SKM-1 (cell line): ENCODE data around the gene HOXB1.
"Not testable (repeated sequence)": the region's sequence is repeated elsewhere in the genome, so short reads cannot be mapped to it uniquely, and the experiment has no call there.

ENCODE experiments used
- DNase-seq: peaks from one replicate; lab custom pipeline; 2025; ENCODE audit not compliant: unreplicated experiment; lab: John Stamatoyannopoulos, UW

The HOXB1 gene

GRCh38 chr17:48523010-48523409 lies 7.8 kb downstream of the HOXB1 start:
- DNase-seq, result no peak

- DNase-seq, result no peak
These were observed 8.7 kb downstream of the HOXB1 start for GRCh38 chr17:48522031-48522653.

GRCh38 chr17:48520631-48521079 lies 10.2 kb downstream of the HOXB1 start:
- no peak for DNase-seq

- no peak for DNase-seq
These were observed 11.4 kb downstream of the HOXB1 start for GRCh38 chr17:48519427-48519826.

- DNase-seq, result no peak
These were observed 13.3 kb downstream of the HOXB1 start for GRCh38 chr17:48517478-48517877.

GRCh38 chr17:48515925-48516900 lies 14.6 kb downstream of the HOXB1 start:
- no peak for DNase-seq

- no peak for DNase-seq
These were observed 16.3 kb downstream of the HOXB1 start for GRCh38 chr17:48514477-48514876.

- DNase-seq, result no peak
These were observed 16.9 kb downstream of the HOXB1 start for GRCh38 chr17:48513666-48514455.

GRCh38 chr17:48513097-48513496 lies 17.7 kb downstream of the HOXB1 start:
- DNase-seq, result no peak

GRCh38 chr17:48510761-48511604 lies 19.8 kb downstream of the HOXB1 start:
- DNase-seq, result peak; percentile 37

GRCh38 chr17:48510381-48510760 lies 20.4 kb downstream of the HOXB1 start:
- DNase-seq, result no peak

- DNase-seq, result not testable (repeated sequence)
These were observed 21.1 kb downstream of the HOXB1 start for GRCh38 chr17:48509708-48510107.

GRCh38 chr17:48506246-48506645 lies 24.6 kb downstream of the HOXB1 start:
- no peak for DNase-seq

- DNase-seq, result peak; percentile 73
These were observed 25.0 kb downstream of the HOXB1 start for GRCh38 chr17:48505788-48506187.

- no peak for DNase-seq
These were observed 25.9 kb downstream of the HOXB1 start for GRCh38 chr17:48504953-48505352.

- DNase-seq, result no peak
These were observed 27.1 kb downstream of the HOXB1 start for GRCh38 chr17:48503747-48504146.

- no peak for DNase-seq
These were observed 27.9 kb downstream of the HOXB1 start for GRCh38 chr17:48502901-48503300.

GRCh38 chr17:48502312-48502711 lies 28.5 kb downstream of the HOXB1 start:
- no peak for DNase-seq

- DNase-seq, result no peak
These were observed 30.1 kb downstream of the HOXB1 start for GRCh38 chr17:48500435-48501426.
